ENCODE results near the gene GNAO1.

Gene GNAO1

DNA sequence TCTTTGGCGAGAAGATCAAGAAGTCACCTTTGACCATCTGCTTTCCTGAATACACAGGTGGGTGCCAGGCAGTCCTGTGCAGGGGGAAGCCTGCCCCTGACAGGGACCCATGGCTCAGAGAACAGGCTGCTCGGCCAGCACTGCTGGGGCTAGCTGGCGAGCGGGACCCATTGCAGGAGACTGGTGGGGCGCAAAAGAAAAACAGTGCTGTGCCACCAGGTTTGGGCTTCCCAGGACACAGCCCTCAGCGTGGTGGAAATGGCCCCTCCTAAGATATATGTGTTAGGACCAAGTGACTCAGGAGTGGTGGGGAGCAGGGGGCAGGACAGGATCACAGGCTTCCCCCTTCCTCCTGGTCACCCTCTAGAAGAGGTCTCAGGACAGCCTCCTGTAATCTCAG lies 160.2 kb downstream of the GNAO1 start:
- no peak for DNase-seq

DNA sequence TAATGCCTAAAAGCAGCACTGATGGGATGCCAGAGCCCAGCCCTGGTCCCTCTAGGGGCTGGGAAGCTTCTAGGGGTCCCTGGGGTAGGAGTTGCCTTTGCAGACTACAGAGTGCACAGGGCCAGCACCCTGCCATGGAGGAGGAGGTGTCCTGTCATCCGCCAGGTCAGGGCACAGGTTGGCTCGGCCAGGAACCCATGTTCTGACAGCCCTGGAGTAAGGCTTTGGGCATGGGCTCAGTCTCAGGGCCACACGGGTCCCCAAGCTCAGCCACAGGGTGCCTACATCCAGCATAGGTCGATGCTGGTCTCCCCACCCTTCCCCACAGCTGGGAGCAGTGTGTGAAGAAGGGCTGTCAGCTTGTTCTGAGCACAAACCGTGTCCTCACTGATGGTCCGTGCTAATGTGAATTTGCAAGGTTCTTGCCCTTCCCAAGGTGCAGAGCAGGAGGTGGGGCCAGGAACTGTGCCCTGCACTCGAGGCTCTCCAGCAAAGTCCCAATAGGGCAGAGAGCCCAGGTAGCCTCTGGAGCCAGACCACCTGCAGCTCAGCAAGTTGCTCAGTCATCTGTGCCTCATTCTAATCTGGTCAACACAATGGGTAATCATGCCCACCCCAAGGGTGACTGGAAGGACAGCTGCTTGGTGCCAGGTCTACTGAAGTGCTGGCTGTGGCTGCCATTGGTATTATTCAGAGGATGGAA lies 161.2 kb downstream of the GNAO1 start:
- DNase-seq: no peak

DNA sequence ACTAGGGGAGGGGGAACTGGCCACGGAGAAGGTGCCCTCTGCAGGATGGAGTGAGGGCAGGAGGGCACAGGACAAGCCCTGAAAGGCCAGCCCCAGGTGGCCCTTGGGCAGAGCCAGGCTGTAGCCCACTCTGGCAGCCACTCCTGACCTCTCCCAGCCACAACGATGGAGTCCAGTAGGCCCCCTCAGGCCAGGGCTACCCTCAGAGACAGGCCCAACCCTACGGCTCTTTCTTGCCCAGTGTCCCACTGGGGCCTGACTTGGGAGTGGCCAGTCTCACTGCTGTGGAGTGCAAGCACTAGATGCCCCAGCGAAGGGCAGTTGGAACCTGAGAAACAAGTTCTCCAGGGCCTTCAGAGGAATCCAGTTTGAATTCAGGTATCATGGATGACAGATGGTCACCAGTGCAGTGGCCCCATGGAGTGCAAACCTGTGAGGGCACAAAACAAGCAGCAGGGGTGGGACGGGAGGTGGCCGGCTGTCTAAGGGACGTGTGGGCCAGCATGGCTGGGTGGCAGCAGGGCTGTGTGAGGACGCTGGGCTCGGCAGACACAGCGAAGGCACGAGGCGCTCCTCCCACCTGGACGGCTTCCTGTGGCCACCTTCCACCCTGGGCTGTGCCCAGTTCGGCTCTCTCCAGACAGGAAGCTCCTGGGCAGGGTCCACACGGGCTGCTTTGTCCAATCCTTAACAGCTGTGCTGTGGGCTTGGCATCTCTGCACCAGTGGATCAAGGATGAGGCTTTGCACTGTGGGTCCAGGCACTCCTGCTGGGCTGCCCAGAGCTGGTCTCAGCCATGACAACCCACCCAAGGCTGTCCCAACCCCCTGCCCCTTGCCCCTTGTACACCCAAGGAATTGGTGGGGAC lies 162.0 kb downstream of the GNAO1 start:
- DNase-seq: no peak

DNA sequence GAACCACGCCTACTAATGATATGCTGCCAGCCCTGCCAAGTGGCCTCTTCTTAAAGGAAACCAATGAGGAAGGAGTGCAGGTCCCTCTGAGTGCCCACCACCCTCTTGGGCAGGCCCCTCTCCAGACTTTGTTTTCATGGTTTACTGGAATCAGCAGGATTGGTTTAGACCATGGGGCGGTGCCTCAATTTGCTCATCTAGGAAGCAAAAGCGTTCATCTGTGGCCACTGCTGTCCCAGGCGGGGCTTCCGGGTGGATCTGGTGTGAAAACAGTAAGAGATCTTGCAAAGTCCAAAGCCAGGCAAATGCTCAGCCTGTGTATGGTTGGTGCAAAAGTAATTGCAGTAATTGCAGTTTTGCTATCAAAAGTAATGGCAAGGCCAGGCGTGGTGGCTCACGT lies 162.7 kb downstream of the GNAO1 start:
- no peak for DNase-seq

DNA sequence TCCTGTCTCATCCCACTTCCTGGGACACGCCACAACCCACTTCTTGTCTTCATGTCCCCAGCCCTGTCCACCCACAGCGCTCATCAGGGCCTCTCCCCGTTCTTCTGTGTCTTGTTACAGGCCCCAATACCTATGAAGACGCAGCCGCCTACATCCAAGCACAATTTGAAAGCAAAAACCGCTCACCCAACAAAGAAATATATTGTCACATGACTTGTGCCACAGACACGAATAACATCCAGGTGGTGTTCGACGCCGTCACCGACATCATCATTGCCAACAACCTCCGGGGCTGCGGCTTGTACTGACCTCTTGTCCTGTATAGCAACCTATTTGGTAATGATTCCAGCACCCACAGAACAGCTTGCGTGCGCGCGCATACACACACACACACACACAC lies 163.5 kb downstream of the GNAO1 start:
- DNase-seq: no peak

DNA sequence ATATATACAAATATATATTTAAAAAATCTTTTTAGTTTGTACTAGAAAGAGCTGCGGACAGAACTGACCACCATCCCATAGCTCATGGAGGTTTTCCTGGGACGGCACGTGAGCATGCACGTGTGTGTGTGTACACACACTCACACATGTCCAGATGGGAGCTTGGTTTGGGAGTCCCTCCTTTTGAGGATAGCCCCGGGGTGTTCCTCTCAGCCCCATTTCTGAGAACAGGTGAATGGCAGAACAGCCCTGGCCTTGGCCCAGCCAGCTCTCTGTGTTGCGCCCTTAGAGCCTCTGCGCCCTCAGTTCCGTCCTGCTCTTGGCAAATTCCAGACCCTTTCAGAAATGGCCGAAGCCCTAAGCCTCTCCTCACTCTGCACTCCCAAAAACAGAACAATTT lies 163.9 kb downstream of the GNAO1 start:
- no peak for DNase-seq

DNA sequence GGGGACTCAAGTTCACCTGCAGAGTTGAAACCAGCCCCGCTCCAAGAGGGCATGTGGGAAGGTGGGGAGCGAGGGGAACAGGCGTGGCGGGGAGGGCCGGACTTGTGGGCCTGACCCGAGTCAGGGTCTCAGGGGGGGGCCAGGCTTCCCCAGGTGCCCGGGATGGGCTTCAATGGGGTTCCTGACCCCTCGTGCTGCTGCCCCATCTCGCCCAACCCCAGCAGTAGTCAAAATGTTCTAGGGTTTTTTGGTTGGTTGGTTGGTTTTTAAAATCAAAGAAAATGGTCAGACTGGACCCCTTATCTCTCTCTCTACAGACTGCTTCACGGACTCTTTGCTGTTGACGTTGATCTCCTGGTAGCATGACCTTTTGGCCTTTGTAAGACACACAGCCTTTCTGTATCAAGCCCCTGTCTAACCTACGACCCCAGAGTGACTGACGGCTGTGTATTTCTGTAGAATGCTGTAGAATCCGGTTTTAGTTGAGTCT lies 164.5 kb downstream of the GNAO1 start:
- DNase-seq: no peak

DNA sequence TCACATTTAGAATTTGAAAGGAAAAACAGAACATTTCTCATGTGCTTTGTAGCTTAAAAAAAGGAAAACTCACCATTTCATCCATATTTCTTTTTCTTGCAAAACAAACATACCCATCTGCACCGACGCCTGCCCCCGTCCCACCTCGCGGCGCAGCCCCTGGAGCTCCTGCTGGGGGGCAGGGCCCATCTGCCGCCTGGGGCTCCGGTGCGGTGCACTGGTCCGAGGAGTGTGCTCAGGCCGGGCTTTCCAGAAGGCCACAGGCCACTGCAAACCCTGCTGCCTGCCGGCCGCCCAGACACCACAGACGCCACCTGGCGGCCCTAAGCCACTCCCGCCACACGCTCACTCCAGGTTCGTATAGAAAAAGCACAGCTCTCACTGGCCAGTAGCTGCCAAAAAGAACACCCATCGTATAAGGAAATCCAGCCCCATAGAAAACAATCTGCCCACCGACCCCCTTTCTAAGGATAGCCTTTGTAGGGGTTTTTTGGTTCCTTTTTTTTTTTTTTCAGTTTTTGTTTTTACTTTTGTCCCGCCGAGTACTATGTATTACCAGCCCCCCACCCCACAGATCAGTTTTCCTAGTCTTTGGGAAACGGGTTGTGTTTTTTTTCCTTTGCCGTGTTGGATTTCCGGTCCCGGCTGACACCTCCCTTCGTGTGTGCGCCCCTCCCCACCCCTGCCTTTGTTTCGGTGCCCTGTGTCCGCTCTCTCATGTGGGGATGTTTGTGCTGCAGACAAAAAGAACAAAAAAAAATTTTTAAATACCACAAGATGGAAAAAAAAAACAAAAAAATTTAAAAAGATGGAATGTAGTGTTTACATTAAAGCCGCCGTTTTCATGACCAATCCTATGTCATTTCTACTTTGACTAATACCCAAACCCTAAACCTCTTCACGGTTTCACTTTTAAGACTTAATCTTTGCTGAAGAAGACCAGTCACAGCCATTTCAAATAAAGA lies 165.3 kb downstream of the GNAO1 start:
- peak in 4 of 5 experiments; percentile 15 to 85 (median 36) for DNase-seq

DNA sequence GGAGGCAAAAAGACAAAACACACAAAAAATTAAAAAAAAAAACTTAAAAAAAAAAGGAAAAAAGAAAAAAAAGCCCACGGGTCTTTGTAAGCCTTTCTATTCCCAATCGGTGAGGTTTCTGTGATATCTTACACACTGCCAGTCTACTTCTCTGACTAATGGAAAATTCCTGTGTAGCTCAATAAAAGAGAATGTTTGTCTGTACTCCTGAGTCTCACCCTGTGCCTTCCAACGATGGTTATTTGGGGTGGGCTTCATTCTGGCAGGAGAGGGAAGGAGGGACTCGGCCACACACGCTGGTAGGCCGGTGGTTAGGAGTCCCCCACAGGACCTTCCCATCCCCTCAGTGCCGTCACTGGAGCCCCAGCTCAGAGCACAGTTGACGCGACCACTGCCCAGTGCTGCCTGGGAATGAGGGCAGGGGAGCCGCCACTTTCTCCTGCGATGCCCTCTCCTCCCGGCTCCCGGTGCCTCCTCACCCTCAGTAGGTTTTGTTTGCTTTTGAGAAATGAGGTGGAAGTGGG lies 166.0 kb downstream of the GNAO1 start:
- no peak for DNase-seq

DNA sequence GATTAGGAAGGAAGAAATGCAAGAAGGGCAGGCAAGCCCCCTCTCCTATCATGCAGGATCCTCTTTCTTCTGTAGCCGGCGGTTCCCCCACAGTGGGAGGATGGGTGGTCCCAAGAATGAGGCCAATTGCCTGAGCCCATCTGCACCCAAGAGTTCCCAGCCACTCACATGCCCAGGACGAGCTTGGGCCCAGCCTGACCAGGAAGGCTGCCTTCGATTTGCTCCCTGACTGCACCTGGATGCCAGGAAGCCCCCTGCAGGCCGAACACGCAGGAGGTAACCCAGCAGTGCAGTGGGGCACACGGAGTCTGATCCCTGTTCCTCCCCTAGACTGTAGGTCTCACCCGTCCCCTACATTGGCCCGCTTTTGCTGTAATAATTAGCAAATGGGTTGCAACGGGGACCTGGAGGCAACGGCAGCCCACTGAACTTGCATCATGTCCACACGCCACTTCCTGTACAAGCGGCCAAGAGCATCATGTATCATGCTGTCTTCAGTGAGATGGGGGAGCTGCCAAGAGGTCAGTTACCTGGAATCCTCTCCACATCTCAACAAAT lies 166.6 kb downstream of the GNAO1 start:
- no peak for DNase-seq

DNA sequence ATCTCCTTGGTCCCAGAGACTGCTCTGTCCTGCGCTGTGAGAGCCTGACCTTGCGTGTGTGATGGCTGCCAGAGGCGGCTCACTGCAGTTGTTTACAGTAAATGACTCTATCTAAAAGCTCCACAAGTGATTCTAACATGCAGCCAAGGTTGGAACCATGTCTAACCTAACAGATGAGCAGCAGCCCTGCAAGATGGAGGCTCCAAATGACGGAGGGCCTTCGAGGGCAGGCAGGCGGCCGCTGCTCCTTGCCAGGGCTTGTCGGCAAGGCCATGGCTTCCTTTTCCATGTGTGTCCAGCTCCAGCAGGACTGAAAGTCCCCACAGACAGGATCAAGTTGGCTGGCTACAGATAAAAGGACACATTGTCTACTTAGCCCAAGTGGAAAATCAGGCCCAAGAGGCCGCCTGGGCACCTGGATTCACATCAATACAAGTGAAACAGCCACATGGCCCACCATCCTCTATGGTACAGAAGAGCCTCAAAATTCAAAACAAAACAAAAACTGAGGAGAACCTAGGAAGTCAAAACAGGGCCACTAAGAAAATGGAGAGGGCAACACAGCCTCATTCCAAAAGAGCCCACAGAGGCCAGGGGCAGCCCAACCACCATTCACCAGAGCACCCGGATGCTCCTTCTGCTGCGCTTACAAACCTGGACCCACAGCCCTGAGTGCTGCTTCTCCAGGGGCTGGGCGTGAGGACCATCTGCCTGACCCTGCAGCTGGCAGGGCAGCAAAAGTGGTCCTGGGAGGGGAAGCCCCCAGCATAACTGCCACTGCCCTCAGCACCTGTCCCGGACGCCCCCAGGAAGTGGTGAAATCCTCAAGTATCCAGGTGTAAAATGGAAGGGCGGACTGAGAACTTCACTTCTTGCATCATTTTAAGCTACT lies 169.1 kb downstream of the GNAO1 start:
- DNase-seq: no peak

DNA sequence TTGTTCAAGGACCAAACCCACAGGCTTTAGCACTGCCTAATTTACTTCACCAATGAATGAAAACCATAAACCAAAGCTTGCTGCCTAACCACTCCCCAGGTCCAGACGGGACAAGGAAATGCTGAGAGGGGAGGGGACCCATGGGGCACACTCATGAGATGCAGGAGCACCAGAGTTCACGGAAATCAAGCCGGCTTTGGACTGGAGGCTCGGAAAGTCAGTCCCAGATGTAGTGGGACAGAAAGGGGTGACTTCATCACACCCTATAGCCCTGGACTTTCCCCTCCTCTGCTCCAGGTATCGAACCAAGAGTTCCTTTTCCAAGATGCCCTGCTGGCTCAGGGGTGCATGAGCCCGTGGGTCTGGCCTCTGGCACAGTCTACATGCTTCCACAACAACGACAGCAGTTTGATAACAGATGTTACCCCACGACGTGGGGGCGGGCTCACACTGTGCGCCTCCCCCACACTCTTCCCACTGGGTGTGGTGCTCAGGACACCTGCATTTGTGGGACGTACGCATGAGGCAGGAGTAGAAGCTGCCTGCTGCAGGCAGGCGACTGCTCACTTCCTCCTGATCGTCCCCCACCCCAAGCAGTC lies 170.9 kb downstream of the GNAO1 start:
- DNase-seq: no peak

DNA sequence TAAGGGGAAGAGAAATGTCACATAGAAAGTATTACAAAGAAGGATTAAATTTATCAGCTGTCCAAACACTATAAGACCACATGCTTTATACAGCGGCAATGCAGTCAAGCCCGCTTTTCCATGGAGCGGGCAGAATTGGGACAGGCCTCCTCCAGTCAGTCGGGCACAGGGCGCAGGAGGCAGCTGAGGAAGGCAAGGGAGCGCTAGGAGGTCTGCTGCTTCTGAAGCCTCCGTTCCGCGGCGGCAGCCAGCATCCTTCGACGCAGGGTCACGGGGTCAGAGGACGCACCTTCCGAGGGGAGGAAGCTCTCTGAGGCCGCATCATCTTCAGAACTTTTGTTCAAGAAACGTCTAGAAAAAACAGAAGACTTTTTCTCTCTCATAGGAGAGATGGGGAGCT lies 171.4 kb downstream of the GNAO1 start:
- no peak for DNase-seq

DNA sequence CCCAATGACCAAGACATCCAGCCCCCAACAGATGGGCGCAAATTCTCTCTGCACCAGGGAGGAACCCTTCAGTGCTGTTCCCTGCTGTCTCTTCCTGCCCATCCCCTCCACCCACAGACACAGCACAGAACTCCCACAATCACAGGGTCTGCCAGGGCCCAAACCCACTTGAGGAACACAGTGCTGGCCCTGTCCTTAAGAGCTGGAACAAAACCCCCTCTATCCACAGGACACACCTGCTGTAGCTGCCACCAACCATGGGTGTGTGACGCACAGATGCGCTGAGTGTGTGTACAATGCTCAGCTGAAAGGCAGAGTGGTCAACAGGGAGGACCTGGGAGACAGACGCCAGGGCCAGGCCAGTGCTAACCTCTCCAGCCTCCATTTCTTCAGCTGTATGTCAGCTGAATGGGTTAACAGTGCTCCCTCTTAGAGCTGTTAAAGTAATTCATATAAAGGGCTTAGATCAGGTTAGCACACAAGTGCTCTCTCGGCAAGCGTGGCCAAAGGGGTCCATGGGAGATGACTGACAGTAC lies 172.0 kb downstream of the GNAO1 start:
- no peak for DNase-seq

DNA sequence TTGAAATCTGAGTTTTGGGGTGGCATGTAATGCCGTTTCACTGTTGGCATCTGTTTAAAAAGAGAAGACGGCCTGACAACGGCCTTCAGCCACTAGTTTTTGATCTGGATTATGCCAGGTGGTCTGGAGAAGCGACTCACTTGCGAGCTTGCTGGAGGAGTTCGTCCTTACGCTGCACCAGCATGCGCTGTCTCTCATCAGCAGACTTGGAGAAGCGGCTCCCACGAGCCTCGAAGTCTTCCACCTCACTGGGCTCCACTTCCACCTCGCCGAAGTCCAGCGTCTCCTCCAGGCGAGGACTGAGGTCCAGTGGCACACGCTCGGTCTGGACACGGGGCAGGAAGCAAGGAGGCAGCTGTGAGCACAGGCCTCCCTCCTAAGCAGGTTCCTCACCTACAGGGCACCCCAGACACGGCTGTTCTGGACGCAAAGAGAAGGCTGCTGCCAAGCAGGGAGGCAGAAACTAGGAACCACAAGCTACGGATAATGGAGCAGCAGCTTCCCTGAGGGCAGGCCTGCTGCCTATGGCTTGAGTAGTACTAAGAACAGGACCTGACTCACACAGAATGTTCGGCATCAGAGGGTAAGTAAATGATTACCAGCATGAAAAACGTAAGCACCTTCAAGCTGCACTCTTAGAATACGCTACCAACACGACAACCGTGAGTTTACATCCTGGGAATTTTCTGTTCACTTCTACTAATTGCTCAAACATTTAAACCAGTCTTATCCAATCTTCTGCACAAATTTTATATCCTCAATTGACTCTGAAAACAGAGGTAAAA lies 172.7 kb downstream of the GNAO1 start:
- DNase-seq: no peak

DNA sequence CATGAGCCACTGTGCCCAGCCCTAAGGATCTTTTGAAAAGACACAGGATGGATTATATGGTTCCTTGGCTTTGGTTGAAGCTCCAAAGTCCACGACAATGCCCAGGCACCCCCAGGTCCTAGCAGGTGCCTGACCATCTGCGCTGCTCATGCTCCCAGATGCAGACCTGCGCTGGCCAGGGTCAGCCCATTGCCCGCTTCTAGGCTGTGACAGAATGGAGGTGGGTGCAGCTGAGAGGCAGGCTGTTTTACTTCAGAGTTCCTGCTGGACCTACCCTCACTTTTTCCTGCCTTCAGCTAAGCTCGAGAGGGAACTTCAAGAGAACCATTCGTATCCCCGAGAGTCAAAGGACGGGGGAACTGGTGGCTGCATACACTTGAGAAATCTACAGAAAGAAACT lies 173.6 kb downstream of the GNAO1 start:
- no peak for DNase-seq

DNA sequence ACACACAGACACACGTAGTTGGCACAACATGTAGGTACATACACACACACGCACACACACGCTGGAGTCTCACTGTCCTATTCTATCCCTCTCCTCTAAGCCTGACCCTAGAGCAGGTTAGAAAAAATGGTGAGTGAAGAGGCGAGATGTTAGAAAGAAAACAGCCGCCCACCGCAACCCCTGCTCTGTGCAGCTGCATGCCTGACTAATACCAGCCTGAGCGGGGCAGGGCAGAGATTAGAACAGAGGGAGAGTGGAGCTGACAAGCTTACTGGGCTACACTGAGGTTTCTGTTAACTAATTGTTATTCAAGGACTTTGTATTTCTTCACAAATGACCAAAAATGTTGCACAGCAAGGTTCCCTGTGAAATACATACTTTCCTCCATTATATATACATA lies 174.3 kb downstream of the GNAO1 start:
- DNase-seq: no peak

DNA sequence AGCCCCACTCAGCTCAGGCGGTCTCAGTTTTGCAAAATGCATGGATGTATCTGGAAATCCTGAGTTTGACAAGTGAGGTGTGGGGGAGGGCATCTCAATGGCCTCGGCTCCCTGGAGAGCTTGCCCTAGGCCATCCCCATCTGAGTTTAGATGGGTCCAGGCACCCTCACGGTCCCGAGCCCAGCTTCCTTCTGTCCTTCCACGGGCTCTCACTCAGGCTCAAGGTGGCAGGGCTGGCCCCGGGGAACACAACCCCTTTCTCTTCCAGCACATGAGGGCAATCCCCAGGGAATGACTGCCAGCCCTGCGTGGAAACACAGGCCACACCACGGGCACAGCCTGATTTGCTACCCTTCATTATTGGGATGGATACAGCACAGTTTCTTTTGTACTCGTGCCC lies 175.7 kb downstream of the GNAO1 start:
- no peak for DNase-seq

DNA sequence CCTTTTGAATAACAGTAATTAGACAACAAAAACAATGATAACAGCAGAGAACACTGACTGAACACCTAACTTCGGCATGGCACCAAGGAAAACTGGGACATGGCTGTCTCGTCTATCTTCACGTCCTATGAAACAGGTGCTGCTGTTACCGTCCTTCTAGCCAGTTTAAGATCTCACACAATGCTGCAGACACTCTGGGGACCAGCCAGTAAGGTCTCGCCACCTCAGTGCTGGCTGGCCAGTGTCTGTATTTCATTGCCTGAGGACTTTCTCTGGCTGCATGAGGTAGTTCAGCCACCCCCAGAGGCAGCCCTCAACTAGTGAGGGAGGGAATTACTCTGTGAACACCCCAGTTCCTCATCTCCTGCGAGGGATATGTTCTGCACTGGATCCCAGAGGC lies 176.5 kb downstream of the GNAO1 start:
- no peak for DNase-seq

DNA sequence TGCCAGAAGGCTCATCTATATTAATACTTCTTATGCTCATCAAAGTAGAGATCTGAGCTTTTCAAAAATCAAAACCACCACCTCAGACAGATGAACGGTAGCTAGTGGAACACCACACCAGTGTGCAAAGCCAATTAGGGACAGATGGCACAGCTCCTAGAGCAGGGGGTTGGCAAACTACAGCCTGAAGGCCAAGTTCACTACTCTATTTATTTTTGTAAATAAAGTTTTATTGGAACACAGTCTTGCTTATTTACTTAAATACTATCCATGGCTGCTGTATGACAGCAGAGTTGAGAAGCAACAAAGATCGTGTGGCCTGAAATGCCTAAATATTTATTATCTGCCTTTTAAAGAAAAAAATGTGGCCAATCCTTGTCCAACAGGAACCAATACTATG lies 177.3 kb downstream of the GNAO1 start:
- DNase-seq: no peak
